Measurements from ENCODE around the gene PEAK3. TPM values are rescaled to one million over a fixed set of nuclear protein-coding genes. Genes with fewer than 3 reads are reported as not detected.

The PEAK3 gene
- total RNA-seq, 4 donors from 2014 or later: 0.30 to 0.97 (median 0.76) TPM

DNA sequence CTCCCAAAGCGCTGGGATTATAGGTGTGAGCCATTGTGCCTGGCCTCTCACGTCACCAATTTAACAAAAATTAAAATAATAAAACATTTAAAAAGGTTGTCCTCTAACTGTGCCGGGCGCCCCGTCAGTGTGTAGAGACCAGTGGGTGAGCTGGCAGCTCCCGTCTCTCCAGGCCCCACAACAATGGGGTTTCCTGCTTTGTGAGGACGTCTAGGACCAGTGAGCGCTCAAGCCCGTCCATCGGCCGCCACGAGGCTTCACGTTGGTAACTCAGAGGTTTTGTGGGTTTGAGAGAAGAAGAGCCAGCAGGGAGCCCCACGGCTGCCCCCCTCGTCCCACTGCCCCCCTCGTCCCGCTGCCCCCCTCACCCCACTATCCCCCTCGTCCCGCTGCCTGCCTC, 41.7 kb upstream of the PEAK3 start:
- WGBS, 2 donors: 90 to 95% methylated on average over 19 of the region's 19 CpGs
- no peak overlapping the region for H3K4me3 ChIP-seq (ENCODE audit: low read depth, poor library complexity, severe bottlenecking)
- intact Hi-C loops (cut with DNase I; ENCODE audit: low total_unique reads): no loop called here
- TF ChIP-seq, protein P1, sequence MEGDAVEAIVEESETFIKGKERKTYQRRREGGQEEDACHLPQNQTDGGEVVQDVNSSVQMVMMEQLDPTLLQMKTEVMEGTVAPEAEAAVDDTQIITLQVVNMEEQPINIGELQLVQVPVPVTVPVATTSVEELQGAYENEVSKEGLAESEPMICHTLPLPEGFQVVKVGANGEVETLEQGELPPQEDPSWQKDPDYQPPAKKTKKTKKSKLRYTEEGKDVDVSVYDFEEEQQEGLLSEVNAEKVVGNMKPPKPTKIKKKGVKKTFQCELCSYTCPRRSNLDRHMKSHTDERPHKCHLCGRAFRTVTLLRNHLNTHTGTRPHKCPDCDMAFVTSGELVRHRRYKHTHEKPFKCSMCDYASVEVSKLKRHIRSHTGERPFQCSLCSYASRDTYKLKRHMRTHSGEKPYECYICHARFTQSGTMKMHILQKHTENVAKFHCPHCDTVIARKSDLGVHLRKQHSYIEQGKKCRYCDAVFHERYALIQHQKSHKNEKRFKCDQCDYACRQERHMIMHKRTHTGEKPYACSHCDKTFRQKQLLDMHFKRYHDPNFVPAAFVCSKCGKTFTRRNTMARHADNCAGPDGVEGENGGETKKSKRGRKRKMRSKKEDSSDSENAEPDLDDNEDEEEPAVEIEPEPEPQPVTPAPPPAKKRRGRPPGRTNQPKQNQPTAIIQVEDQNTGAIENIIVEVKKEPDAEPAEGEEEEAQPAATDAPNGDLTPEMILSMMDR (IDR thresholded peaks at IDR 0.05): no peak
- TF ChIP-seq POLR2A (IDR thresholded peaks at IDR 0.05): no peak
- no peak for DNase-seq (ENCODE audit: low spot score in 2 of 2)

GRCh38 chr19:2321565-2322283, 39.7 kb upstream of the PEAK3 start:
- DNase-seq (ENCODE audit: low spot score in 2 of 2): no peak
- no peak overlapping the region for H3K4me3 ChIP-seq (ENCODE audit: low read depth, poor library complexity, severe bottlenecking)
- intact Hi-C loops (cut with DNase I; ENCODE audit: low total_unique reads): no loop called here
- WGBS, 2 donors: 86 to 92% methylated on average over 38 of the region's 39 CpGs
- TF ChIP-seq, protein P1 (IDR thresholded peaks at IDR 0.05): no peak
- no peak for TF ChIP-seq POLR2A (IDR thresholded peaks at IDR 0.05)

GRCh38 chr19:2320939-2321338, 39.0 kb upstream of the PEAK3 start:
- intact Hi-C loops (cut with DNase I; ENCODE audit: low total_unique reads): no loop called here
- WGBS, 2 donors: 85 to 92% methylated on average over 12 of the region's 12 CpGs
- H3K4me3 ChIP-seq (ENCODE audit: low read depth, poor library complexity, severe bottlenecking): no peak overlapping the region
- DNase-seq (ENCODE audit: low spot score in 2 of 2): no peak
- TF ChIP-seq, protein P1 (IDR thresholded peaks at IDR 0.05): no peak
- no peak for TF ChIP-seq POLR2A (IDR thresholded peaks at IDR 0.05)

DNA sequence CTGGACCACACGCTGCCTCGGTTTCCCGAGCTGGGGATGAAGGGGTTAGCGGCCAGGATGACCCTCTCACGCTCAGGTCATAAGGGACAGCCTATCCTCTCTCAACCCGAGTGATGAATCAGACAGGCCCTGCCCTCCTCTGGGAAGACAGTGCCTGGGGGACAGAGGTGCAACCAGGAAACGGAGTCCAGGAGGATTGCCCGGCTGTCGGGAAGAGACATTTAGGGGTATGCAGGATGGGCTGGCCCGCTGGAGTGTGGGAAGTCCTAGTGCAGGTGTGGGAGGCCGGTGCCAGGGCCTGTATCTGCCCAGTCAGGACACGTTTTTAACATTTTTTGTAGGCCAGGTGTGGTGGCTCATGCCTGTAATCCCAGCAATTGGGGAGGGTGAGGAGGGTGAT, 38.1 kb upstream of the PEAK3 start:
- H3K4me3 ChIP-seq (ENCODE audit: low read depth, poor library complexity, severe bottlenecking): no peak overlapping the region
- intact Hi-C loops (cut with DNase I; ENCODE audit: low total_unique reads): no loop called here
- no peak for DNase-seq (ENCODE audit: low spot score in 2 of 2)
- WGBS, 2 donors: 44 to 51% methylated on average over 12 of the region's 12 CpGs
- no peak for TF ChIP-seq POLR2A (IDR thresholded peaks at IDR 0.05)
- TF ChIP-seq, protein P1 (IDR thresholded peaks at IDR 0.05): no peak

DNA sequence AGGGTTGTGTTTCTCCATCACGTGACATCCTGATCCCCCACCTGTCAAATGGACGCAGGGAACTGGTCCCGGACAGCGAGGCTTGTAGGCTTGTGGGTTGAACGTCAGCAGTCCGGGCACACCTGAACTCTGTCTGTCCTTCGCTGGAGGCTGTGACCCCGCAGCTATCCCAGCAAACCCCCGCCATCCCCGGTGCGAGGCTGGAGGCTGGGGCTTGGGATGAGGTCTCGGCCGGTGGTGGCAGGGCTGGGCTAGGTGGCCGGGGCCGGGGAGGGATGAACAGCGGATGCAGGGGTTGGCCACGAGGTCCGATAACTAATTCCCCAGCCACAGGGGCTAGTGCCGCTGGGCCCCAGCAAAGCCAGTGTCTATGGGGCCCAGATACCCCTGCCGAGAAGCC, 37.6 kb upstream of the PEAK3 start:
- H3K4me3 ChIP-seq (ENCODE audit: low read depth, poor library complexity, severe bottlenecking): no peak overlapping the region
- TF ChIP-seq, protein P1 (IDR thresholded peaks at IDR 0.05): no peak
- no peak for TF ChIP-seq POLR2A (IDR thresholded peaks at IDR 0.05)
- WGBS, 2 donors: 87 to 89% methylated on average over 19 of the region's 20 CpGs
- DNase-seq (ENCODE audit: low spot score in 2 of 2): no peak
- intact Hi-C loops (cut with DNase I; ENCODE audit: low total_unique reads): no loop called here

GRCh38 chr19:2318923-2319322, 36.9 kb upstream of the PEAK3 start:
- TF ChIP-seq, protein P1 (IDR thresholded peaks at IDR 0.05): no peak
- TF ChIP-seq POLR2A (IDR thresholded peaks at IDR 0.05): no peak
- intact Hi-C loops (cut with DNase I; ENCODE audit: low total_unique reads): no loop called here
- no peak for DNase-seq (ENCODE audit: low spot score in 2 of 2)
- no peak overlapping the region for H3K4me3 ChIP-seq (ENCODE audit: low read depth, poor library complexity, severe bottlenecking)
- 88 to 92% methylated on average over 6 of the region's 6 CpGs for WGBS, 2 donors

Data from lower leg skin (tissue), 4 donors.